ENCODE data around the gene ZNF487. TPM values are rescaled to one million over a fixed set of nuclear protein-coding genes. Genes with fewer than 3 reads are reported as not detected.

Gene ZNF487
- total and polyA plus RNA-seq, 2 of the 13 experiments (the other 11 are each of a cell fraction or from before 2014, with no cell fraction given) = 7.4 to 8.8 TPM

- TF ChIP-seq PCBP2 (optimal IDR thresholded peaks at IDR 0.05; ENCODE audit: low read depth, low read length, poor library complexity, severe bottlenecking) = peak; percentile 33
- TF ChIP-seq HOXA3 (CRISPR knock-in tag; IDR thresholded peaks at IDR 0.05) = peak; percentile 81
- TF ChIP-seq NR2C2 (CRISPR knock-in tag; IDR thresholded peaks at IDR 0.05; ENCODE audit: borderline replicate concordance) = peak; percentile 65; the same call in 1 of the 2 replicates
- peak; percentile 65 for TF ChIP-seq KMT2B (CRISPR knock-in tag; IDR thresholded peaks at IDR 0.05)
- TF ChIP-seq ZNF841 (CRISPR knock-in tag; IDR thresholded peaks at IDR 0.05; ENCODE audit: borderline replicate concordance) = no peak
- TF ChIP-seq SNRNP70 (IDR thresholded peaks at IDR 0.05; ENCODE audit: low read depth, low read length) = no peak
- TF ChIP-seq THAP11 (CRISPR knock-in tag; IDR thresholded peaks at IDR 0.05) = peak; percentile 86
- TF ChIP-seq, protein P1, sequence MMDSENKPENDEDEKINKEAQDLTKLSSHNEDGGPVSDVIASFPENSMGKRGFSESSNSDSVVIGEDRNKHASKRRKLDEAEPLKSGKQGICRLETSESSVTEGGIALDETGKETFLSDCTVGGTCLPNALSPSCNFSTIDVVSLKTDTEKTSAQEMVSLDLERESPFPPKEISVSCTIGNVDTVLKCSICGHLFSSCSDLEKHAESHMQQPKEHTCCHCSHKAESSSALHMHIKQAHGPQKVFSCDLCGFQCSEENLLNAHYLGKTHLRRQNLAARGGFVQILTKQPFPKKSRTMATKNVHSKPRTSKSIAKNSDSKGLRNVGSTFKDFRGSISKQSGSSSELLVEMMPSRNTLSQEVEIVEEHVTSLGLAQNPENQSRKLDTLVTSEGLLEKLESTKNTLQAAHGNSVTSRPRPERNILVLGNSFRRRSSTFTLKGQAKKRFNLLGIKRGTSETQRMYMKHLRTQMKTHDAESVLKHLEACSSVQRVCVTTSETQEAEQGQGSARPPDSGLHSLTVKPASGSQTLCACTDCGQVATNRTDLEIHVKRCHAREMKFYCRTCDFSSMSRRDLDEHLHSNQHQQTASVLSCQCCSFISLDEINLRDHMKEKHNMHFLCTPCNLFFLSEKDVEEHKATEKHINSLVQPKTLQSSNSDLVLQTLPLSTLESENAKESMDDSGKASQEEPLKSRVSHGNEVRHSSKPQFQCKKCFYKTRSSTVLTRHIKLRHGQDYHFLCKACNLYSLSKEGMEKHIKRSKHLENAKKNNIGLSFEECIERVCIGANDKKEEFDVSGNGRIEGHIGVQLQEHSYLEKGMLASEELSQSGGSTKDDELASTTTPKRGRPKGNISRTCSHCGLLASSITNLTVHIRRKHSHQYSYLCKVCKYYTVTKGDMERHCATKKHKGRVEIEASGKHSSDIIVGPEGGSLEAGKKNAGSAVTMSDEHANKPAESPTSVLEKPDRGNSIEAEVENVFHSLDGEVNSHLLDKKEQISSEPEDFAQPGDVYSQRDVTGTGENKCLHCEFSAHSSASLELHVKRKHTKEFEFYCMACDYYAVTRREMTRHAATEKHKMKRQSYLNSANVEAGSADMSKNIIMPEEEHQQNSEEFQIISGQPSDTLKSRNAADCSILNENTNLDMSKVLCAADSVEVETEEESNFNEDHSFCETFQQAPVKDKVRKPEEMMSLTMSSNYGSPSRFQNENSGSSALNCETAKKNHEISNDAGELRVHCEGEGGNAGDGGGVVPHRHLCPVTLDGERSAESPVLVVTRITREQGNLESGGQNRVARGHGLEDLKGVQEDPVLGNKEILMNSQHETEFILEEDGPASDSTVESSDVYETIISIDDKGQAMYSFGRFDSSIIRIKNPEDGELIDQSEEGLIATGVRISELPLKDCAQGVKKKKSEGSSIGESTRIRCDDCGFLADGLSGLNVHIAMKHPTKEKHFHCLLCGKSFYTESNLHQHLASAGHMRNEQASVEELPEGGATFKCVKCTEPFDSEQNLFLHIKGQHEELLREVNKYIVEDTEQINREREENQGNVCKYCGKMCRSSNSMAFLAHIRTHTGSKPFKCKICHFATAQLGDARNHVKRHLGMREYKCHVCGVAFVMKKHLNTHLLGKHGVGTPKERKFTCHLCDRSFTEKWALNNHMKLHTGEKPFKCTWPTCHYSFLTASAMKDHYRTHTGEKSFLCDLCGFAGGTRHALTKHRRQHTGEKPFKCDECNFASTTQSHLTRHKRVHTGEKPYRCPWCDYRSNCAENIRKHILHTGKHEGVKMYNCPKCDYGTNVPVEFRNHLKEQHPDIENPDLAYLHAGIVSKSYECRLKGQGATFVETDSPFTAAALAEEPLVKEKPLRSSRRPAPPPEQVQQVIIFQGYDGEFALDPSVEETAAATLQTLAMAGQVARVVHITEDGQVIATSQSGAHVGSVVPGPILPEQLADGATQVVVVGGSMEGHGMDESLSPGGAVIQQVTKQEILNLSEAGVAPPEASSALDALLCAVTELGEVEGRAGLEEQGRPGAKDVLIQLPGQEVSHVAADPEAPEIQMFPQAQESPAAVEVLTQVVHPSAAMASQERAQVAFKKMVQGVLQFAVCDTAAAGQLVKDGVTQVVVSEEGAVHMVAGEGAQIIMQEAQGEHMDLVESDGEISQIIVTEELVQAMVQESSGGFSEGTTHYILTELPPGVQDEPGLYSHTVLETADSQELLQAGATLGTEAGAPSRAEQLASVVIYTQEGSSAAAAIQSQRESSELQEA (CRISPR knock-in tag; IDR thresholded peaks at IDR 0.05; ENCODE audit: not compliant biosample characterization) = peak; percentile 32
- peak; percentile 67; the same call in 1 of the 2 replicates for TF ChIP-seq GZF1 (CRISPR knock-in tag; IDR thresholded peaks at IDR 0.05)
- peak; percentile 76 for TF ChIP-seq ZNF552 (CRISPR knock-in tag; IDR thresholded peaks at IDR 0.05; ENCODE audit: borderline replicate concordance)
- peak; percentile 73 for TF ChIP-seq MEF2D (CRISPR knock-in tag; IDR thresholded peaks at IDR 0.05)
- TF ChIP-seq ZSCAN12 (CRISPR knock-in tag; IDR thresholded peaks at IDR 0.05) = peak; percentile 93
- TF ChIP-seq, protein P2, sequence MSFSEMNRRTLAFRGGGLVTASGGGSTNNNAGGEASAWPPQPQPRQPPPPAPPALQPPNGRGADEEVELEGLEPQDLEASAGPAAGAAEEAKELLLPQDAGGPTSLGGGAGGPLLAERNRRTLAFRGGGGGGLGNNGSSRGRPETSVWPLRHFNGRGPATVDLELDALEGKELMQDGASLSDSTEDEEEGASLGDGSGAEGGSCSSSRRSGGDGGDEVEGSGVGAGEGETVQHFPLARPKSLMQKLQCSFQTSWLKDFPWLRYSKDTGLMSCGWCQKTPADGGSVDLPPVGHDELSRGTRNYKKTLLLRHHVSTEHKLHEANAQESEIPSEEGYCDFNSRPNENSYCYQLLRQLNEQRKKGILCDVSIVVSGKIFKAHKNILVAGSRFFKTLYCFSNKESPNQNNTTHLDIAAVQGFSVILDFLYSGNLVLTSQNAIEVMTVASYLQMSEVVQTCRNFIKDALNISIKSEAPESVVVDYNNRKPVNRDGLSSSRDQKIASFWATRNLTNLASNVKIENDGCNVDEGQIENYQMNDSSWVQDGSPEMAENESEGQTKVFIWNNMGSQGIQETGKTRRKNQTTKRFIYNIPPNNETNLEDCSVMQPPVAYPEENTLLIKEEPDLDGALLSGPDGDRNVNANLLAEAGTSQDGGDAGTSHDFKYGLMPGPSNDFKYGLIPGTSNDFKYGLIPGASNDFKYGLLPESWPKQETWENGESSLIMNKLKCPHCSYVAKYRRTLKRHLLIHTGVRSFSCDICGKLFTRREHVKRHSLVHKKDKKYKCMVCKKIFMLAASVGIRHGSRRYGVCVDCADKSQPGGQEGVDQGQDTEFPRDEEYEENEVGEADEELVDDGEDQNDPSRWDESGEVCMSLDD (CRISPR knock-in tag; IDR thresholded peaks at IDR 0.05; ENCODE audit: borderline replicate concordance) = 0 out of 2 replicates have a peak, but pooled peaks have one; percentile 66
- TF ChIP-seq NFKB2 (CRISPR knock-in tag; IDR thresholded peaks at IDR 0.05; ENCODE audit: borderline replicate concordance) = peak; percentile 83
- TF ChIP-seq JUN (CRISPR knock-in tag; IDR thresholded peaks at IDR 0.05) = 0 out of 2 replicates have a peak, but pooled peaks have one; percentile 26
- peak; percentile 78 for TF ChIP-seq SPEN (CRISPR knock-in tag; IDR thresholded peaks at IDR 0.05; ENCODE audit: low read depth)
- TF ChIP-seq, protein P3, sequence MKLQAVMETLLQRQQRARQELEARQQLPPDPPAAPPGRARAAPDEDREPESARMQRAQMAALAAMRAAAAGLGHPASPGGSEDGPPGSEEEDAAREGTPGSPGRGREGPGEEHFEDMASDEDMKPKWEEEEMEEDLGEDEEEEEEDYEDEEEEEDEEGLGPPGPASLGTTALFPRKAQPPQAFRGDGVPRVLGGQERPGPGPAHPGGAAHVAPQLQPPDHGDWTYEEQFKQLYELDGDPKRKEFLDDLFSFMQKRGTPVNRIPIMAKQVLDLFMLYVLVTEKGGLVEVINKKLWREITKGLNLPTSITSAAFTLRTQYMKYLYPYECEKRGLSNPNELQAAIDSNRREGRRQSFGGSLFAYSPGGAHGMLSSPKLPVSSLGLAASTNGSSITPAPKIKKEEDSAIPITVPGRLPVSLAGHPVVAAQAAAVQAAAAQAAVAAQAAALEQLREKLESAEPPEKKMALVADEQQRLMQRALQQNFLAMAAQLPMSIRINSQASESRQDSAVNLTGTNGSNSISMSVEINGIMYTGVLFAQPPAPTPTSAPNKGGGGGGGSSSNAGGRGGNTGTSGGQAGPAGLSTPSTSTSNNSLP (IDR thresholded peaks at IDR 0.05; ENCODE audit: low read depth, low read length) = no peak
Observed at GRCh38 chr10:43408710-43409384, 28.1 kb upstream of the ZNF487 start, which contains the start of gene HNRNPF (continued).

All from HepG2 (cell line).